Peyer's patch (tissue), 4 donors: ENCODE measurements around the gene SEM1. TPM values are rescaled to one million over a fixed set of nuclear protein-coding genes. Genes with fewer than 3 reads are reported as not detected.
"Not testable (repeated sequence)": the region's sequence is repeated elsewhere in the genome, so short reads cannot be mapped to it uniquely, and the experiment has no call there.

Experiments used
- DNase-seq, 3 donors: peaks; one replicate each; pipeline ENCODE4 v3.0.0-alpha.2; 2017 to 2019
- H3K27ac ChIP-seq, 4 donors: fragments of 200-600 bp; sonication (generic); one replicate each; pipeline ENCODE4 v1.5.1; 2016 to 2019
- H3K27me3 ChIP-seq, 2 donors: fragments of 200-600 bp; sonication (generic); one replicate each; pipeline ENCODE4 v1.5.1; 2019
- H3K36me3 ChIP-seq, 3 donors: fragments of 200-600 bp; sonication (generic); one replicate each; pipeline ENCODE4 v1.5.1; 2016 to 2019
- H3K4me1 ChIP-seq, 4 donors: fragments of 200-600 bp; sonication (generic); one replicate each; pipeline ENCODE4 v1.5.1; 2016 to 2019
- H3K4me3 ChIP-seq, 4 donors: fragments of 200-600 bp; sonication (generic); 1 replicate in 3 of 4; 2 replicates in 1 of 4; pipeline ENCODE4 v1.5.1; 2016 to 2019; ENCODE audit warnings: mild to moderate bottlenecking in 1 of 4
- H3K9me3 ChIP-seq, 4 donors: fragments of 200-600 bp; sonication (generic); one replicate each; pipeline ENCODE4 v1.5.1; 2016 to 2019; ENCODE audit warnings: mild to moderate bottlenecking in 1 of 4
- POLR2A ChIP-seq, 2 donors: fragments of 450-650 bp; IDR thresholded peaks; one replicate each; pipeline ENCODE4 v1.5.1; 2017; ENCODE audit warnings: antibody characterized with exemption in 2 of 2, mild to moderate bottlenecking in 2 of 2, moderate library complexity in 2 of 2
- total RNA-seq, 4 donors: library from RNA; depleted of rRNA; stranded (reverse); fragments of >200 nt; gene quantifications; one replicate each; pipeline ENCODE4 v1.1.0, GENCODE V29; 2016
- TF ChIP-seq, protein P1 (sequence below), 6 experiments: fragments of 450-650 bp in 4 of 6; fragments of 200-600 bp in 2 of 6; sonication (generic) in 1 of 6; IDR thresholded peaks; one replicate each; pipeline ENCODE4 v1.5.1; 2017 to 2019; ENCODE audit warnings: antibody characterized with exemption in 6 of 6, mild to moderate bottlenecking in 3 of 6, moderate library complexity in 1 of 6

SEM1 gene
- total RNA-seq, 4 donors from 2014 or later = 9.2 to 20.0 (median 15.3) TPM

DNA sequence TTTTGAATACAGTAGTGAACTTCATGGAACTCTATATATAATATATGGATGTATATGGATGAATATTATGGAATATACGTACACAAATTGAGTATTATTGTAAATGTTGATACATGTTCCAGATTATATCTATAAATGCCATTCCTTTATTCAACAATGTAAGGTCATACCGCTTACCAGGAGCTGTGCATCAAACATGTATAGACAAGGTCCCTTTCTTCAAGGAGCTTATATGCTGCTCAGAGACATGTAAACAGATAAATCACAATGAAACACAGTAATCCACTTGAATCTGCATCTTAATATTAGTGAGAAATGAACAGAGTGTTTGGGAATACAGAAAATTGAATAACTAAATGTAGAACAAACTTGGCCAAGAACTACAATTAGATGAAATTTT, 898 bp upstream of the SEM1 start:
- H3K36me3 ChIP-seq = no peaks in the 10 kb centered on the region
- no peak for TF ChIP-seq POLR2A (IDR thresholded peaks at IDR 0.05)
- no peak overlapping the region for H3K27ac ChIP-seq
- H3K9me3 ChIP-seq = peaks cover 0 to 7% (median 0%) of the 10 kb centered on the region in 4 donors
- H3K27me3 ChIP-seq = no peaks in the 10 kb centered on the region
- H3K4me1 ChIP-seq = peaks cover 0 to 12% (median 0%) of the 10 kb centered on the region in 4 donors
- H3K4me3 ChIP-seq = no peak overlapping the region
- DNase-seq = no peak

DNA sequence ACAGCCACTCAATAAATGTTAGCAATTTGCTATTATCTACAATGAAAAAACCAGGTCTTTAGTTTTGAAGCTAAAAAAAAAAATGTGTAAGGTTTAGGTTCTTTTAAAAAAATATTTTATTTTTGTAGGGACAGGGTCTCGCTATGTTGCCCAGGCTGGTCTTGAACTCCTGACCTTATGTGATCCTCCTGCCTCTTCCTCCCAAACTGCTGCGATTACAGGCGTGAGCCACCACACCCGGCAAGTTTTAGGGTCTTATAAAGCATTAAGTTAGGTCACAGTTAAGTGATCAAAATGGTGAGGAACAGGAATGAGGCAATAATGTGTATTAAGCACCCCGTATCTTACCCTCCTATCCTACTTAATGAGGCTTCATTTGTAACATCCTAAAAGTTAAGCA, 774 bp downstream of the SEM1 start:
- Histone ChIP-seq H3K9me3 (peaks cover 0 to 7% (median 0%) of the 10 kb centered on the region in 4 donors), H3K4me1 (peaks cover 0 to 12% (median 0%) of the 10 kb centered on the region in 4 donors), H3K27me3 (no peaks in the 10 kb centered on the region), H3K27ac (peak overlapping the region in 2 of 4 donors; percentile 73 to 81), H3K4me3 (peak overlapping the region; percentile 56 to 93 (median 86)), H3K36me3 (no peaks in the 10 kb centered on the region)
- no peak for DNase-seq
- TF ChIP-seq POLR2A (IDR thresholded peaks at IDR 0.05) = no peak
- TF ChIP-seq, protein P1, sequence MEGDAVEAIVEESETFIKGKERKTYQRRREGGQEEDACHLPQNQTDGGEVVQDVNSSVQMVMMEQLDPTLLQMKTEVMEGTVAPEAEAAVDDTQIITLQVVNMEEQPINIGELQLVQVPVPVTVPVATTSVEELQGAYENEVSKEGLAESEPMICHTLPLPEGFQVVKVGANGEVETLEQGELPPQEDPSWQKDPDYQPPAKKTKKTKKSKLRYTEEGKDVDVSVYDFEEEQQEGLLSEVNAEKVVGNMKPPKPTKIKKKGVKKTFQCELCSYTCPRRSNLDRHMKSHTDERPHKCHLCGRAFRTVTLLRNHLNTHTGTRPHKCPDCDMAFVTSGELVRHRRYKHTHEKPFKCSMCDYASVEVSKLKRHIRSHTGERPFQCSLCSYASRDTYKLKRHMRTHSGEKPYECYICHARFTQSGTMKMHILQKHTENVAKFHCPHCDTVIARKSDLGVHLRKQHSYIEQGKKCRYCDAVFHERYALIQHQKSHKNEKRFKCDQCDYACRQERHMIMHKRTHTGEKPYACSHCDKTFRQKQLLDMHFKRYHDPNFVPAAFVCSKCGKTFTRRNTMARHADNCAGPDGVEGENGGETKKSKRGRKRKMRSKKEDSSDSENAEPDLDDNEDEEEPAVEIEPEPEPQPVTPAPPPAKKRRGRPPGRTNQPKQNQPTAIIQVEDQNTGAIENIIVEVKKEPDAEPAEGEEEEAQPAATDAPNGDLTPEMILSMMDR (IDR thresholded peaks at IDR 0.05) = no peak

DNA sequence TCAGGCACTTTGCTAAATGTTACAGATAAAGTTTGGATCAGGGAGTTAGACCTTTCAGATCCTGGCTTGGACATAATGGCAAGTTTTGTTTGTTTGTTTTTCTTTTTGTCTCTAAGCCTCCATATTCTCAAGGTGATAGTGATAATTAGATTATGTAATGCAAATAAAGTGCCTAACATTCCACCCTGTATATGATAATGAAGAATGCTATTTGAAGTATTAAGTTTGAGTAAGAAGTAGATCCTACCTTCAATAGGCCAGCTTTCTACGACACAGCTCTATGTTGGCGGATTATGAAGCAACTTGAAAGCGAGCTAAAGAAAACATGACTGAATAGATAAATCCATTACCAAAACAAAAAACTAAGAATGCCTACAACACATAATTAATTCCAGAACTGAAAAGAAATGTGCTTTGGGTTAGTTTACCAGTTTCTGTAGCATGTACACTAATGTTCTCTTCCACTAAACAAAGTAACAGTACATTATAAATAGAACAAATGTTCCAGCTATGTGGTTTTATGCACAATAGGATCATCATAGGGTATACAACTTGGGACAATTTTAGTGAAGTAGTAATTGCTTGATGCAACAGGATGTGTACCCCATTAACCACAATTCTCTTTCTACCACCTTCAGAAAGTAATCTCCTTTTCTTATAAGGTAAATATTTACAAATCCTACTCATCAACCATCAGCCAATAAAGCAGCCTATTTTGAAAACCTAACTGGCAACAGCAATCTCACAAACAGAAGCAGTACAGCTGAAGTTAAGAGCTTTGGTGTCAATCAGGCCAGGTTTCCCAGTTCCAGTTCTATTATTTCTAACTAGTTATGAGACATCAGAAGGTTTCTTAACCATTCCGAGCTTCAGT, 1.5 kb downstream of the SEM1 start:
- H3K27me3 ChIP-seq = no peaks in the 10 kb centered on the region
- no peak overlapping the region for H3K27ac ChIP-seq
- TF ChIP-seq, protein P1 (IDR thresholded peaks at IDR 0.05) = no peak
- TF ChIP-seq POLR2A (IDR thresholded peaks at IDR 0.05) = no peak
- H3K4me1 ChIP-seq = peaks cover 0 to 12% (median 0%) of the 10 kb centered on the region in 4 donors
- H3K36me3 ChIP-seq = no peaks in the 10 kb centered on the region
- H3K9me3 ChIP-seq = peaks cover 0 to 4% (median 0%) of the 10 kb centered on the region in 4 donors
- H3K4me3 ChIP-seq = peak overlapping the region in 2 of 4 donors; percentile 81 to 93
- no peak for DNase-seq

DNA sequence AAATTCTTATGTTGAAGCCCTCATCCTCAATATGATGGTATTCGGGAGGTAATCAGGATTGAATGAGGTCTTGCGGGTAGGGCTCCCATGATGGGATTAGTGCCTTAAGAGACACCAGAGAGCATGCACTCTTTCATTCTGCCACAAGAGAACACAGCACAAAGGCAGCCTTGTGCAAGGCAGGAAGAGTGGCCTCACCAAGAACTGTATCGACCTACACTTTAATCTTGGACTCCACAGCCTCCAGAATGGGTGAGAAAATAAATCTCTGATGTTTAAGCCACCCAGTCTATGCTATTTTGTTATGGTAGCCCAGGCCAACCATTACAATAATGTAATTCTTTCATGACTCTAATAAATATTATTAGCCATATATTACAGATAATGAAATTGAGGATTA, 8.4 kb downstream of the SEM1 start:
- H3K4me3 ChIP-seq = no peak overlapping the region
- H3K27ac ChIP-seq = no peak overlapping the region
- H3K4me1 ChIP-seq = no peaks in the 10 kb centered on the region
- H3K9me3 ChIP-seq = no peaks in the 10 kb centered on the region
- DNase-seq = no peak
- TF ChIP-seq POLR2A (IDR thresholded peaks at IDR 0.05) = no peak
- TF ChIP-seq, protein P1 (IDR thresholded peaks at IDR 0.05) = no peak
- H3K36me3 ChIP-seq = no peaks in the 10 kb centered on the region
- H3K27me3 ChIP-seq = no peaks in the 10 kb centered on the region

DNA sequence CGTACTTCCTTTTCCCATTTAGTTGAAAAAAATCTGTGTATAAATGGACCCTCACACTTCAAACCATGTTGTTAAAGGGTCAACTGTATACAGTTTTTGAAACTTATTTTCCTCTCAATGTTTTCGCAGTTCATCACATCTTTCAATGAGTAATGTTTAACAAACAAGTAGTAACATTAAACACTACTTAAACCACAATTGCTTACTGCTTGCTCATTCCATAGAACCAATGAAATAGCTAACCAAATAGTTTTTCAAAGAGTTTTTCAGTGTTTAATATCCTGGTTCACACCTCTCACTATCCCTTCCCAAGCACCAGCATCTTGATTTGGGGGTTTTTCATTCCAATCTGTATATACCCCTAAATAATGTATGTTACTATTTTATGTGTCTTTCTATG, 9.1 kb downstream of the SEM1 start:
- TF ChIP-seq, protein P1 (IDR thresholded peaks at IDR 0.05) = no peak
- no peak for TF ChIP-seq POLR2A (IDR thresholded peaks at IDR 0.05)
- no peak for DNase-seq
- no peak overlapping the region for H3K4me3 ChIP-seq
- no peaks in the 10 kb centered on the region for H3K36me3 ChIP-seq
- H3K27me3 ChIP-seq = no peaks in the 10 kb centered on the region
- H3K4me1 ChIP-seq = no peaks in the 10 kb centered on the region
- H3K9me3 ChIP-seq = no peaks in the 10 kb centered on the region
- no peak overlapping the region for H3K27ac ChIP-seq

DNA sequence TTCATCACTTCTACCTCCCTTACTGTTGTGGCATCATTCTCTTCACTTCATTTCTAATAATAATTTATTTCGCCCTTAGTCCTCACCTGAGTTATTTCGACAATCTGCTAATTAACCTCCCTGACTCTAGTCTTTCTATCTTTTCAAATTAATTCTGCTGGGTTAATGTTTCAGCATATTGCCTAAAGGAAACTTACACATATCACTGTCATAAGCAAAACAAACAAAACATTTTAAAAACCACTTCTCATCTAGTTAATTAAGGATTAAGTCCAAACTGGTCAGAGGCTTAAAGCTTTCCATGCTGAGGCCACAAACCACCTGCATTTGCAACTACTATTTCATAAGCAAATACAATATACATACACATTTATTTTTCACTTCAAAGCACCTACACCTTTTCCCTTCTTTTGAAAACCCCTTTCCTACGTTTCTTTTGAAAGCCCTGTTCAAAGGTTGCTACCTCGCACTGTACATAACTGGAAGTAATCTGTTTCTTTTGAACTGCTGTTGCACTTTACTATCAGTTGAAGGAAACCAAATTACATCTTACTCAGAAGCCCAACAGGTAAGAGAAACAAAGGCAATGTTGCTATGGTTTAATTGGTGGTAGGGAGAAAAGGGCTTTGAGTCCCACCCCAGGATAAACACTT, 10.3 kb downstream of the SEM1 start:
- Histone ChIP-seq H3K9me3 (no peaks in the 10 kb centered on the region), H3K27ac (no peak overlapping the region), H3K27me3 (no peaks in the 10 kb centered on the region), H3K36me3 (peaks cover 0 to 2% (median 0%) of the 10 kb centered on the region in 3 donors), H3K4me1 (no peaks in the 10 kb centered on the region), H3K4me3 (no peak overlapping the region)
- TF ChIP-seq POLR2A (IDR thresholded peaks at IDR 0.05) = no peak
- TF ChIP-seq, protein P1 (IDR thresholded peaks at IDR 0.05) = no peak
- no peak for DNase-seq

DNA sequence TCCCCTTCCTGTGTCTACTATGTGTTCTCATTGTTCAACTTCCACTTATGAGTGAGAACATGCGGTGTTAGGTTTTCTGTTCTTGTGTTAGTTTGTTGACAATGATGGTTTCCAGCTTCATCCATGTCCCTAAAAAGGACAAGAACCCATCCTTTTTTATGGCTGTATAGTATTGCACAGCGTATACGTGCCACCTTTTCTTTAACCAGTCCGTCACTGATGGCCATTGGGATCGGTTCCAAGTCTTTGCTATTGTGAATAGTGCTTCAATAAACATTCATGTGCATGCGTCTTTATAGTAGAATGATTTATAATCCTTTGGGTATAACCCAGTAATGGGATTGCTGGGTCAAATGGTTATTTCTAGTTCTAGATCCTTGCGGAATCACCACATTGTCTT, 11.2 kb downstream of the SEM1 start:
- not testable (repeated sequence) for H3K4me1 ChIP-seq, H3K9me3 ChIP-seq, H3K4me3 ChIP-seq, H3K27me3 ChIP-seq, H3K27ac ChIP-seq, DNase-seq
- H3K36me3 ChIP-seq = peaks cover 0 to 10% (median 0%) of the 10 kb centered on the region in 3 donors
